Stimulated activated CD4-positive, alpha-beta T cell treated with anti-CD3 and anti-CD28 coated beads, TNF-alpha, amount 100 ng/mL, for 24 hours (primary cell): ENCODE results near the gene PDE8A.
"Not testable (repeated sequence)": the region's sequence is repeated elsewhere in the genome, so short reads cannot be mapped to it uniquely, and the experiment has no call there.

Source experiments
- DNase-seq, 3 experiments: peaks; one replicate each; pipeline ENCODE4 v3.0.0-alpha.2; 2020; ENCODE audit warnings: low read depth in 3 of 3

Gene PDE8A

GRCh38 chr15:84991014-84991712 lies 9.5 kb downstream of the PDE8A start:
- no peak for DNase-seq

- DNase-seq = peak; percentile 12 to 40 (median 34)
These were observed 10.7 kb downstream of the PDE8A start for GRCh38 chr15:84992157-84992944.

GRCh38 chr15:84996055-84996454 lies 14.4 kb downstream of the PDE8A start:
- DNase-seq = no peak

GRCh38 chr15:84996714-84997113 lies 15.1 kb downstream of the PDE8A start:
- DNase-seq = not testable (repeated sequence)

- DNase-seq = not testable (repeated sequence)
These were observed 15.6 kb downstream of the PDE8A start for GRCh38 chr15:84997214-84997613.

GRCh38 chr15:85000189-85000864 lies 18.7 kb downstream of the PDE8A start:
- no peak for DNase-seq

GRCh38 chr15:85000937-85001336 lies 19.3 kb downstream of the PDE8A start:
- DNase-seq = no peak

GRCh38 chr15:85002517-85002916 lies 20.9 kb downstream of the PDE8A start:
- DNase-seq = no peak

GRCh38 chr15:85003593-85004312 lies 22.1 kb downstream of the PDE8A start:
- DNase-seq = no peak

- DNase-seq = no peak
These were observed 22.9 kb downstream of the PDE8A start for GRCh38 chr15:85004550-85004949.

- no peak for DNase-seq
These were observed 23.7 kb downstream of the PDE8A start for GRCh38 chr15:85005319-85005718.

- no peak for DNase-seq
These were observed 24.1 kb downstream of the PDE8A start for GRCh38 chr15:85005746-85006145.

- DNase-seq = no peak
These were observed 24.5 kb downstream of the PDE8A start for GRCh38 chr15:85006201-85006600.

- no peak for DNase-seq
These were observed 25.0 kb downstream of the PDE8A start for GRCh38 chr15:85006655-85007054.

GRCh38 chr15:85007137-85007536 lies 25.5 kb downstream of the PDE8A start:
- no peak for DNase-seq

- DNase-seq = no peak
These were observed 26.2 kb downstream of the PDE8A start for GRCh38 chr15:85007741-85008397.

- DNase-seq = no peak
These were observed 27.0 kb downstream of the PDE8A start for GRCh38 chr15:85008474-85009260.

- DNase-seq = no peak
These were observed 27.8 kb downstream of the PDE8A start for GRCh38 chr15:85009435-85009834.

GRCh38 chr15:85010071-85010385 lies 28.4 kb downstream of the PDE8A start:
- DNase-seq = no peak

- no peak for DNase-seq
These were observed 28.9 kb downstream of the PDE8A start for GRCh38 chr15:85010386-85011159.
